HG03039 (cell line): Measurements from ENCODE around the gene PHLDA1.

Experiments
- ATAC-seq: cut with Tn5 transposase; IDR thresholded peaks from one replicate; pipeline ENCODE4 v1.9.1; 2021; ENCODE audit warnings: mild to moderate bottlenecking, moderate library complexity; ENCODE audit not compliant: unreplicated experiment

Gene PHLDA1

DNA sequence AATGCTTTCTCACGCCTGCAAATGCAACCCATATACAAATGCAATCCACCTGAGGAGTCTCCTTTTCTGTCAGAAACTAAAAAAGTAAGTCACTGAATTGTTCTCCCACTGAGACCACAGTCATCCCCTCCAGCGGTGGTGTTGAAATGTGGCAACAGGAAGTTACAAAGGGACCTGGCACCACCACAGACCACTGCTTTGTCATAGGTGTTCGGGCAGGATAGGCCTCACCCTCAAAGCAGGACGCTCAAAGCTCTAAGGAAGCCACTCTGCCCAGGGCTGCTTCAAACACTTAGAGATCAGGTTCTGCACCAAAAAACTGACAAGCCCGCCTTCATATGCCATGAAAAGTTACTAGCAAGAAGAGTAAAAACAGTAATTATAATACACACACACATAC is 11.3 kb downstream of the PHLDA1 start:
- ATAC-seq = peak; percentile 55

GRCh38 chr12:76018672-76019071 is 12.9 kb downstream of the PHLDA1 start:
- ATAC-seq = no peak

DNA sequence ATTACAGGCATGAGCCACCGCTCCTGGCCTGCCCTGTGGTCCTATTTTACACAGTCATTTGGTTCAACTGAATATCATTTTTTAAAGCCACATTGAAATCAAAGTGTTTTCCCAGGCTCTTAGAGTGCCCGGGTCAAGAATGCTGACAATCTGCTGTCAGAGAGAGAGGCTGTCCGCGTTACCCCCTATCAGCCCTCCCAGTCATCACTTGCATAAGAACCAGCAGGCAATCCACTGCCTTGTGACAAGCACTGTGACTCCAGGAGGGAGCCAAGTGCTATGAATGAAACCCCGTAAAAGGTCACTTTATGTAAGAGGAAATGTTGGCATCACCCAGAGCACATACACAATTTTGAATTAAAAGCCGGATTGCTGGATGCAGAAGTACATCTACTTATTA is 13.5 kb downstream of the PHLDA1 start:
- no peak for ATAC-seq

GRCh38 chr12:76014007-76014406 is 17.6 kb downstream of the PHLDA1 start:
- ATAC-seq = no peak

DNA sequence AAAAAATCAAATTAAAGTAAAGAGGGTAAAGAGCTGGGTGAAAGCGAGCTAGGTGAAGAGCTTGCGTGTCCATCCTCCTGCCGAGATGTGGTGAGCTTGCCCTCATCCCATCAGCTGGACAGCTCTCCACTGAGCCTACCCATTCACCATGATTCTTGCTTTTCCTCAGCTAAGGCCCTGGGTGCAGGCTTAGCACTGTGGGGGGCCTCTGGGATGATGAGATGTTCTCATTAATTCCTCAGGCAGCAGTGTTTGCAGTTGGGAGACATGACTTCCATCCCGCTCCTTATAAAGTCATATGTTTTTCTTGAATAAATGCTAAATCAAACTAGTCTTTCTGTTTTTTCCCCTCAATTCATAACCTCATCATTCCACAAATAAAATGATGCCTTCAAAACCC is 18.0 kb downstream of the PHLDA1 start:
- no peak for ATAC-seq

DNA sequence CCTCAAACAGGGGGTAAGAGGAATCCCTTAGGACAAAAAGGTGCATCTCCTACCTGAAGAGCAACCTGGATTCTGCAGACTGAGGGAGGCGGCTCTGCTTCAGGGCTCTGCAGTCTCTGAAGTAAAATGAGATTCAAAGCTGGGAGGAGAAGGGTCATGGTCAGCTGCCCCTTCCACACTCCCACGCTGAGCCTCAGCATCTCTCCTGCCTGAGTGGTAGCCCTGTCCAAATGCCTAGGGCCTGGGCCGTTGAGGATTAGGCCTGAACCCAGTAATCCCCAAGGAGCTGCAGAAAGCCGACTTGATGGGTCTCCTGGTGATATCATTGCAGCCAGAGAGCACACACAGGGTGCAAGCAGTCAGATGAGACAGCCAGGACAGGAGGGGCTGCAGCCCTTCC is 18.9 kb downstream of the PHLDA1 start:
- no peak for ATAC-seq

- ATAC-seq = no peak
These were observed 20.7 kb downstream of the PHLDA1 start for GRCh38 chr12:76010732-76011458.

DNA sequence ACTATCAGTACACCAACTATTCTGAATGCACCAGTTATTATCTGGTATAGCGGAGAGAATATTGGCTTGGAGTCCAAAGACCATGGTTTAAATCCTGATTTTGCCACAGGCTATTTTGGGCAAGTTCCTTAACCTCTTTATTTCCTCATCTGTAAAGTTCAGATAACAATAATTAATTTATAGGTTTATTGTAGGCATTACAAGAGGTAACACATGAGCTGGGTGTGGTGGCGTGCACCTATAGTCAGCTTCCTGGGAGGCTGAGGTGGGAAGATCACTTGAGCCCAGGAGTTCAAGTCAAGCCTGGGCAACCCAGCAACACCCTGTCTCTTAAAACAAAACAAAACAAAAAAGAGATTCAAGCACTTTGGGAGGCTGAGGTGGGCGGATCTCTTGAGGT is 23.1 kb downstream of the PHLDA1 start:
- ATAC-seq = no peak

DNA sequence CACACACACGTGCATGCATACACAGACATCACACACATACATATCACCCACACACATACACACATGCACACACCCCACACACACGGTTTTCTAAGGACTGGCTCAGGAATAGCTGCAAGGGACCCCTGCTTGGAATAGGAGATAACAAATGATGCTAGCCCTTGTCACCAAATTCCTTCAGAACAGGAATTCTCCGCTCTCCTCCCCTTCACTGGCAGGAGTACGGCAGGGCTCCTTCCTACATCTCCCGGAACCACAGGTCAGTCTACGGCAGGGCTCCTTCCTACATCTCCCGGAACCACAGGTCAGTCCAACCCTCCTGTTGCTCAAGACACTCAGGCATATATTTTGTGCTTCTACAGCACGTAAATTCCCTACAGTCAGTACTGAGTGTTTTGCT is 23.9 kb downstream of the PHLDA1 start:
- ATAC-seq = no peak

DNA sequence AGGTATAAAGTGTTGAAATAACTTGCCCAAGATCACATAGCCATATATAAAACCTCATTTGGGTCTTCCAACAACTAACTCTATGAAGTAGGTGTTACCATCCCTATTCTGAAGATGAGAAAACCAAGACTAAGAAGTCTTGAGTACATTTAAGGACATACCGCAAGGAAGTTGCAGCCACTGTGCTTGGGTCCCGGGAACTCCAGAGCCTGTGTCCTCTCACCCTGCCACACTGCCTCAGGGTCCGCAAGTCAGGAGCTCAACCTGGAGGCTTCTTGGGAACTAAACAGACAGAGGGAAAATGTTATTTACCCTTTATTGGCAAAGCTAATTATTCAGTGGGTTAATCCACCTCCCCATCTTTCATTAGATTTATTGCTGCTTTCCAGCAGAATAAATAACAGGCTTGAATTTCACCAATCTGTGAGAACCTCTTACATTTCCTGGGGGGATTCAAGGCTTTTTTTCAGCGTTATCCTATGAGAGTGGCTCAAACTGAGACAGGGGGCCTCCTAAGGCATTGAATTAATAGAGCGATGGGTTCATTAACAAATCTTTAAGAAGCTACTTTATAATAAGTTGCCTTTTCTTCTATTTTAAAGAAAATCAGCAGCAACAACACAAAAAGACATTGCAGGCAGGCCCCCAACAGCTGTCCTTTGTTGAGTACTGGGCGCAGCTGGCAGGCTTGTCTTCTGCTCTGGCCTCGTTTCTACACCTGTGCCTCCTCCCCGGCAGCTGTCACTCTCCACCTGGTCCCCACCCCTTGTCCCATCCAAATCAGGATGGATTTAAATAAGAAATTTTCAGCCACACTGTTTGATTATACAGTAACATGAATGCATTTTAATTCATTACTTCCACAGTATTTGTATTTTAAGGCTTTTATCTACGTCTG is 25.3 kb downstream of the PHLDA1 start:
- ATAC-seq = no peak

GRCh38 chr12:76003355-76003638 is 28.3 kb downstream of the PHLDA1 start:
- no peak for ATAC-seq

DNA sequence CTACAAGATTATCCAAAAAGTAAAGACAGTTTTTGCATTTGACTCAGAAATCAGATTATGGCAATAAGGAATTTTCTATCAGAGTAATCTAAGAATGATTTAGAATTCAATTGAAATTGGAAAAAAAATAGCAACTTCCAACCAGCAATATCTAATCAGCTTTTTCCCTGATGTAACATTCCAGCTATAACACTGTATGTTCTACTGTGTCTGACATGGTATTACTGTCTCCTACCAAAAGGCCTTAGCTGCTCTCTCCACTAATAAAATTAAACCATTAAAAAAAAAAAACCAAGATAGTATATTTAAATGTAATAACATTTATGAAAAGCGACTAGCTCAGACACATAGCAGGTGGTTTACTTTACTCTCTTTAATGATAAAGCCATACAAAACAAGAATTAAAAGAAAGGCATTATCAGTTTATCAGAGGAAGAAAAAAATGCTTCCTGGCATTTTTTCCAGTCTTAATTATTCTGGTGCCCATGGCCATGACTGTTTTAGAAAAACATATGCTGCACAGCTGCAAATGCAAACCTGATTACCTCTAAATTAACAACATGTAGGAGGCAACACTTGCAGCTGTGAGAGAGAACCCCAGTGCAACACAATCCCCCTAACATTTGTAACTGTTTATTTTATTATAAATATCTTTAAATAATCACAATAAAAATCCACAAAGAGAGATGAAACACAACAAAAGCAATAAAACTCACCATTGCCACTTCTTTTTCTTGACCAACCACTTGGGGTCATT is 28.8 kb downstream of the PHLDA1 start:
- ATAC-seq = no peak

DNA sequence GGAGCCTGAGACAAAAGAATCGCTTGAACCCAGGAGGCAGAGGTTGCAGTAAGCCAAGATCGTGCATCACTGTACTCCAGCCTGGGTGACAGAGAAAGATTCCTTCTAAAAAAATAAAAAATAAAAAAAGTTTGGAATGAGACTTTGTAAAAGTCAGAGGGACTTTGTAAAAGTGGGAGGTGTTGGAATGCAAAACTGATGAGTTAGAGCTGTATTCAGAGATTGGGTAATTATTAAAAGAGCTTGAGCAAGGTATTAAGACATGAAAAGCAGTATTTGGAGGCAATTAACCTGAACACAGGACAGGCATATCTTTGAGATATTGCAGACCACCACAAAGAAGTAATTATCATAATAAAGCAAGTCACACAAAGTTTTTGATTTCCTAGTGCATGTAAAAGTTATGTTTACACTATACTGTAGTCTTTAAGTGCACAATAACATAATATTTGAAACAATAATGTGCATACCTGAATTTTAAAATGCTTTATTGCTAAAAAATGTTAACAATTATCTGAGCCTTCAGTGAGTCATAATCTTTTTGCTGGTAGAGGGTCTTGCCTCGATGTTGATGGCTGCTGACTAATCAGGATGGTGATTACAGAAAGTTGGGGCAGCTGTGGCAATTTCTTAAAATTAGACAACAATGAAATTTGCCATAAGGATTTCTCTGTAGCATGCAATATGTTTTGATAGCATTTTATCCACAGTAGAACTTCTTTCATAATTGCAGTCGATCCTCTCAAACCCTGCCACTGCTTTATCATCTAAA is 33.1 kb downstream of the PHLDA1 start:
- ATAC-seq = no peak

DNA sequence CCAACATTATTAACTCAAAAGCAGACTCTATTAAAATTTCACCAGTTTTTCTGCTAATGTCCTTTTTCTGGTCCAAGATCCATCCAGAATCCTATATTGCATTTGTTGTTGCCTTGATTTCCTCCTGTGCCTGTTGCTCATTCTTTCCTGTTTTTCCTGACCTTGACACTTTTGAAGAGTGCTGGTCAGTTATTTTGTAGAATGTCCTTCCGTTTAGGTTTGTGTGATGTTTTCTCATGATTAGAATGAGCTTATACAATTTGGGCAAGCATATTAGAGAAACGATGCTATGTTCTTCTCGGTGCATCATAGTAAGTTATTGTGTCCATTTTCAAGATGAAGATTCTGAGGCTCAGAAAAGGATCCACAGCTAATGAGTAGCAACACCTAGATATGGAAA is 33.9 kb downstream of the PHLDA1 start:
- no peak for ATAC-seq

GRCh38 chr12:75996861-75997447 is 34.6 kb downstream of the PHLDA1 start:
- no peak for ATAC-seq

DNA sequence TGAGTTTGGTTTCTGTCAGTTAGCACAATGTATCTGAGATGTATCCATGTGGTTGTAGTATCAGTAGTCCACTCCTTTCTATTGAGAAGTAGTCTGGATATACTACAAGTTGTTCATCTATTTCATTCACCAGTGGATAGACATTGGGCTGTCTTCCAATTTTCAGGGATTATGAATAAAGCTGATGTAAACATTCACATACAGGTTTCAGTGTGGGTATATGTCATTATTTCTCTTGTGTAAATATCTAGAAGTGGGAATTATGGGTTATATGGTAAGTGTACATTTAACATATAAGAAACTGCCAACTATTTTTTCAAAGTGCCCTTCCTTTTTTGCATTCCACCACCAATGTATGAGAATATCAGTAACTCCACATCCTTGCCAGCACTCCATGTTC is 35.9 kb downstream of the PHLDA1 start:
- no peak for ATAC-seq

GRCh38 chr12:75994069-75994740 is 37.4 kb downstream of the PHLDA1 start:
- no peak for ATAC-seq

GRCh38 chr12:75991753-75992152 is 39.8 kb downstream of the PHLDA1 start:
- ATAC-seq = no peak

- no peak for ATAC-seq
These were observed 41.2 kb downstream of the PHLDA1 start for GRCh38 chr12:75990189-75990912.
